Neutrophil (primary cell): ENCODE data around the gene SEPSECS.

Experiments used
- H3K27ac ChIP-seq: fragments of 200-600 bp; sonication (generic); 2 replicates; pipeline ENCODE4 v1.5.1; 2016; ENCODE audit warnings: mild to moderate bottlenecking, moderate library complexity
- H3K27me3 ChIP-seq: fragments of 200-600 bp; sonication (generic); 2 replicates; pipeline ENCODE4 v1.6.0; 2016; ENCODE audit warnings: mild to moderate bottlenecking
- H3K36me3 ChIP-seq: fragments of 200-600 bp; sonication (generic); 2 replicates; pipeline ENCODE4 v1.5.1; 2017
- H3K4me1 ChIP-seq, 2 experiments: fragments of 200-600 bp in 1 of 2; sonication (generic) in 1 of 2; 1 replicate in 1 of 2; 2 replicates in 1 of 2; pipeline versions ENCODE4 v1.5.1 to v1.6.1; 2013 to 2016; ENCODE audit warnings: low read depth in 1 of 2, low read length in 1 of 2, mild to moderate bottlenecking in 1 of 2, moderate library complexity in 1 of 2; ENCODE audit not compliant: control insufficient read depth in 1 of 2, insufficient read depth in 1 of 2
- H3K4me3 ChIP-seq, 2 experiments: fragments of 200-600 bp in 1 of 2; sonication (generic) in 1 of 2; 1 replicate in 1 of 2; 2 replicates in 1 of 2; pipeline ENCODE4 v1.5.1; 2013 to 2016; ENCODE audit warnings: low read depth in 1 of 2, low read length in 1 of 2, mild to moderate bottlenecking in 1 of 2, moderate library complexity in 1 of 2
- H3K9me3 ChIP-seq: fragments of 200-600 bp; sonication (generic); 2 replicates; pipeline ENCODE4 v1.5.1; 2016
- TF ChIP-seq, protein P1 (sequence below): fragments of 200-600 bp; sonication (generic); IDR thresholded peaks from 2 replicates; pipeline ENCODE4 v1.5.1; 2016; ENCODE audit warnings: antibody characterized with exemption

The SEPSECS gene

DNA sequence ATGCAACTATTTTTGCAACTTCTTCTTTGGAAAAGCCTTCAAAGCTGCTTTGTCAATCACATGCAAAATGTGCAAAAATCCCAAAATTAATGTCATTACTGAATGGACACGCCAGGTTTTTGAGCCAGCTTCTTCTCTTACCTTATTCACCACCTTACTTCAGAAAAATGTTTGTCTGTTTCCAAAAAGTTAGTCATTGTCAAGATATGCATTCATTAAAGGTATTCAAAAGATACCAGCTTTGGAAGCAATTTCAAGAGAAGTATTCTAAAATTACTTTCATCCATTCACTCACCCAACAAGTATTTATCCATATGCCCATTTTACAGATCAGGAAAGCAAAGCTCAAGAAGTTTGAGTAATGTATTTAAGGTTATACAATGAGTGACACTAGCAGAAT, 2.3 kb upstream of the SEPSECS start:
- H3K27me3 ChIP-seq, result no peaks in the 10 kb centered on the region
- H3K9me3 ChIP-seq, result no peaks in the 10 kb centered on the region
- peaks cover 59 to 78% of the 10 kb centered on the region in 2 experiments for H3K4me1 ChIP-seq
- TF ChIP-seq, protein P1, sequence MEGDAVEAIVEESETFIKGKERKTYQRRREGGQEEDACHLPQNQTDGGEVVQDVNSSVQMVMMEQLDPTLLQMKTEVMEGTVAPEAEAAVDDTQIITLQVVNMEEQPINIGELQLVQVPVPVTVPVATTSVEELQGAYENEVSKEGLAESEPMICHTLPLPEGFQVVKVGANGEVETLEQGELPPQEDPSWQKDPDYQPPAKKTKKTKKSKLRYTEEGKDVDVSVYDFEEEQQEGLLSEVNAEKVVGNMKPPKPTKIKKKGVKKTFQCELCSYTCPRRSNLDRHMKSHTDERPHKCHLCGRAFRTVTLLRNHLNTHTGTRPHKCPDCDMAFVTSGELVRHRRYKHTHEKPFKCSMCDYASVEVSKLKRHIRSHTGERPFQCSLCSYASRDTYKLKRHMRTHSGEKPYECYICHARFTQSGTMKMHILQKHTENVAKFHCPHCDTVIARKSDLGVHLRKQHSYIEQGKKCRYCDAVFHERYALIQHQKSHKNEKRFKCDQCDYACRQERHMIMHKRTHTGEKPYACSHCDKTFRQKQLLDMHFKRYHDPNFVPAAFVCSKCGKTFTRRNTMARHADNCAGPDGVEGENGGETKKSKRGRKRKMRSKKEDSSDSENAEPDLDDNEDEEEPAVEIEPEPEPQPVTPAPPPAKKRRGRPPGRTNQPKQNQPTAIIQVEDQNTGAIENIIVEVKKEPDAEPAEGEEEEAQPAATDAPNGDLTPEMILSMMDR, result no peak
- peak overlapping the region in 1 of 2 experiments; percentile 3 for H3K4me3 ChIP-seq
- H3K27ac ChIP-seq, result peak overlapping the region; percentile 95
- peaks cover 5% of the 10 kb centered on the region for H3K36me3 ChIP-seq

DNA sequence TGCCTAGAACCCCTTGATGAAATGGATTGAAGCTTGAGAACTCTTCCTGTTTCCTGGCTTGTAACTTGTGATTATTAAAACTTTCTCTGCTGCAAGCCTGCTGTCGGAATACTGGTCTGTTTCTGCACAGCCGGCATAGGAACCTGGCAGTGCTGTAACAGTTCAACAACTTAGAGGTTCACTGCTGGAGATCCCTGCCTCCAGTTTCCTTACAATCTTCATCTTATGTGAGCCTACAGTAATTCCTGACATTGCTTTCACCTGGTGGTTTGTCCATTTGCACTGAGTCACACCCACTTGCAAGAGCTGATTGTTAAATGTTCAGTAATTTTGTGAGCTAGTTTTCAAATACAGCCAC, 1.3 kb upstream of the SEPSECS start:
- H3K4me1 ChIP-seq, result peaks cover 51 to 68% of the 10 kb centered on the region in 2 experiments
- peak overlapping the region; percentile 95 for H3K27ac ChIP-seq
- H3K27me3 ChIP-seq, result no peaks in the 10 kb centered on the region
- TF ChIP-seq, protein P1, result no peak
- peak overlapping the region; percentile 81 to 89 for H3K4me3 ChIP-seq
- H3K36me3 ChIP-seq, result peaks cover 5% of the 10 kb centered on the region
- no peaks in the 10 kb centered on the region for H3K9me3 ChIP-seq

GRCh38 chr4:25160714-25161592, 704 bp upstream of the SEPSECS start:
- TF ChIP-seq, protein P1, result no peak
- Histone ChIP-seq H3K4me3 (peak overlapping the region; percentile 81 to 89), H3K27me3 (no peaks in the 10 kb centered on the region)

DNA sequence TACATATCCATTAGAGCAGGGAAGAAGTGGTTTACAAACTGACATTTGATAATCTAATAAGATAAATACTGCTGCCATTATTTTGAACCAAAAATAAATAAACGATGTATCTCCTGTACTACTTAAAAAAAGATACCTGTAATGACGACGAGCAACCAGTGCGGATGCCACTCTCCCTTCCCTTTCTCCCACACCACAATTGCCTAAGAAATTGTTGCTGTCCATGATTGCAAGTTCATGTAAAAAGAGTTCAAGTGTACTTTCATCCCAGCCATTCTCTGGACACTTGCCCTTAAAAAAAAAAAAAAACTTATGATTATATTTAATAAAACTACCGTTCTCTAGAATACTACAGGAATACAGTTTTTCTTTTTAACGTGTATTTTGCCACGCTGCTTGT, 1.4 kb downstream of the SEPSECS start:
- no peaks in the 10 kb centered on the region for H3K9me3 ChIP-seq
- peak overlapping the region; percentile 95 for H3K27ac ChIP-seq
- H3K27me3 ChIP-seq, result no peaks in the 10 kb centered on the region
- H3K36me3 ChIP-seq, result no peaks in the 10 kb centered on the region
- H3K4me3 ChIP-seq, result peak overlapping the region in 1 of 2 experiments; percentile 81
- TF ChIP-seq, protein P1, result no peak
- H3K4me1 ChIP-seq, result peaks cover 47% of the 10 kb centered on the region in 2 experiments

More at GRCh38 chr4:25160714-25161592, 704 bp upstream of the SEPSECS start:
- peak overlapping the region; percentile 95 for H3K27ac ChIP-seq
- H3K4me1 ChIP-seq, result peaks cover 51 to 62% of the 10 kb centered on the region in 2 experiments
- H3K36me3 ChIP-seq, result peaks cover 1% of the 10 kb centered on the region
- no peaks in the 10 kb centered on the region for H3K9me3 ChIP-seq

- TF ChIP-seq, protein P1, result no peak
These were observed 3.2 kb downstream of the SEPSECS start for GRCh38 chr4:25157081-25157480.

More at GRCh38 chr4:25157081-25157480, 3.2 kb downstream of the SEPSECS start:
- Histone ChIP-seq H3K27ac (no peak overlapping the region), H3K4me1 (peaks cover 30% of the 10 kb centered on the region in 2 experiments), H3K27me3 (no peaks in the 10 kb centered on the region), H3K4me3 (no peak overlapping the region), H3K36me3 (no peaks in the 10 kb centered on the region), H3K9me3 (no peaks in the 10 kb centered on the region)
